ENCODE data around the gene NELL1.

DNA sequence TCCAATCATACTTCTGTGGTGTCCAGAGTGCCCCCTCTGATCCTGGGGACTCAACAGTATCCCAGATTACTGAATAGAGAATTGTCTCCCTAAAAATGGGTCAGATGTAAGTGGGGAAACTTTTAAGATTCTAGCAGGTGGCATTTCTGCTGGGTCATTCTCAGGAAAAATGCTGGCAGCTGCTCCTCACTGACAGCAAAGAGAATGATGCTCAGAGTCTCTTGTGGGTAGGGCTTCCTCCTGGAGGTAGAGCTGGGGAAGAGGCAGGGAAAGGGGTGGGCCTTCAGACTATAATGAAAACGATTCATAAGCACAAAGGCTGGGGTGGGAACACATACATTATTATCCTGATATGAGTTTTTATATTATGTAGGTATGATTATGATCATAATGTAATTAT is 647.2 kb downstream of the NELL1 start:
- TF ChIP-seq, protein P1, sequence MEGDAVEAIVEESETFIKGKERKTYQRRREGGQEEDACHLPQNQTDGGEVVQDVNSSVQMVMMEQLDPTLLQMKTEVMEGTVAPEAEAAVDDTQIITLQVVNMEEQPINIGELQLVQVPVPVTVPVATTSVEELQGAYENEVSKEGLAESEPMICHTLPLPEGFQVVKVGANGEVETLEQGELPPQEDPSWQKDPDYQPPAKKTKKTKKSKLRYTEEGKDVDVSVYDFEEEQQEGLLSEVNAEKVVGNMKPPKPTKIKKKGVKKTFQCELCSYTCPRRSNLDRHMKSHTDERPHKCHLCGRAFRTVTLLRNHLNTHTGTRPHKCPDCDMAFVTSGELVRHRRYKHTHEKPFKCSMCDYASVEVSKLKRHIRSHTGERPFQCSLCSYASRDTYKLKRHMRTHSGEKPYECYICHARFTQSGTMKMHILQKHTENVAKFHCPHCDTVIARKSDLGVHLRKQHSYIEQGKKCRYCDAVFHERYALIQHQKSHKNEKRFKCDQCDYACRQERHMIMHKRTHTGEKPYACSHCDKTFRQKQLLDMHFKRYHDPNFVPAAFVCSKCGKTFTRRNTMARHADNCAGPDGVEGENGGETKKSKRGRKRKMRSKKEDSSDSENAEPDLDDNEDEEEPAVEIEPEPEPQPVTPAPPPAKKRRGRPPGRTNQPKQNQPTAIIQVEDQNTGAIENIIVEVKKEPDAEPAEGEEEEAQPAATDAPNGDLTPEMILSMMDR (IDR thresholded peaks at IDR 0.05): no peak
- TF ChIP-seq POLR2A (IDR thresholded peaks at IDR 0.05): no peak

Measured in transverse colon (tissue), 3 donors.